Astrocyte (in vitro differentiated cells and primary cell): ENCODE data around the gene PHF13. TPM values are rescaled to one million over a fixed set of nuclear protein-coding genes. Genes with fewer than 3 reads are reported as not detected.

Source experiments
- DNase-seq: peaks from one replicate; pipeline ENCODE4 v3.0.0-alpha.2; 2010; ENCODE audit warnings: low read depth
- FAIRE-seq: peaks from 2 replicates; lab custom pipeline; 2011; peaks lifted over from hg19 to GRCh38; lab: Jason Lieb, UNC
- H2AFZ ChIP-seq: 2 replicates; pipeline ENCODE4 v1.6.0; 2012; ENCODE audit warnings: low read depth, low read length, inconsistent platforms
- H3K27ac ChIP-seq: 2 replicates; pipeline ENCODE4 v1.5.1; 2011; ENCODE audit warnings: low read depth, low read length, inconsistent platforms
- H3K27me3 ChIP-seq: 2 replicates; pipeline ENCODE4 v1.6.0; 2011; ENCODE audit warnings: low read length, inconsistent platforms; ENCODE audit not compliant: insufficient read depth
- H3K36me3 ChIP-seq: 2 replicates; pipeline ENCODE4 v1.5.1; 2011; ENCODE audit warnings: low read length, inconsistent platforms; ENCODE audit not compliant: insufficient read depth
- H3K4me1 ChIP-seq: 2 replicates; pipeline ENCODE4 v1.5.1; 2011; ENCODE audit warnings: low read length, inconsistent platforms; ENCODE audit not compliant: insufficient read depth
- H3K4me2 ChIP-seq: 2 replicates; pipeline ENCODE4 v1.6.0; 2012; ENCODE audit warnings: low read length, inconsistent platforms
- H3K4me3 ChIP-seq: 2 replicates; pipeline ENCODE4 v1.5.1; 2011; ENCODE audit warnings: low read depth, mild to moderate bottlenecking, low read length, inconsistent platforms; ENCODE audit not compliant: insufficient read depth
- H3K79me2 ChIP-seq: 2 replicates; pipeline ENCODE4 v1.6.0; 2012; ENCODE audit warnings: mild to moderate bottlenecking, low read length, inconsistent platforms; ENCODE audit not compliant: insufficient read depth
- H3K9ac ChIP-seq: 2 replicates; pipeline ENCODE4 v1.6.0; 2012; ENCODE audit warnings: mild to moderate bottlenecking, low read length, inconsistent platforms
- H3K9me3 ChIP-seq: 2 replicates; pipeline ENCODE4 v1.5.1; 2012; ENCODE audit warnings: low read depth, mild to moderate bottlenecking, low read length, inconsistent platforms; ENCODE audit not compliant: insufficient read depth
- H4K20me1 ChIP-seq: 2 replicates; pipeline ENCODE4 v1.6.0; 2012; ENCODE audit warnings: low read length, inconsistent platforms; ENCODE audit not compliant: insufficient read depth
- H3K27ac Mint-ChIP-seq: one replicate; pipeline ENCODE4 v1.8.0; 2021; ENCODE audit warnings: mild to moderate bottlenecking, mixed read lengths; ENCODE audit not compliant: unreplicated experiment
- H3K27me3 Mint-ChIP-seq: one replicate; pipeline ENCODE4 v1.8.0; 2021; ENCODE audit warnings: low read depth, mixed read lengths; ENCODE audit not compliant: unreplicated experiment
- H3K36me3 Mint-ChIP-seq: one replicate; pipeline ENCODE4 v1.8.0; 2021; ENCODE audit warnings: low read depth, mixed read lengths; ENCODE audit not compliant: unreplicated experiment
- H3K4me1 Mint-ChIP-seq: one replicate; pipeline ENCODE4 v1.8.0; 2021; ENCODE audit warnings: low read depth, mixed read lengths; ENCODE audit not compliant: unreplicated experiment
- H3K4me3 Mint-ChIP-seq: one replicate; pipeline ENCODE4 v1.8.0; 2021; ENCODE audit warnings: mild to moderate bottlenecking, moderate library complexity, mixed read lengths; ENCODE audit not compliant: unreplicated experiment
- H3K9me3 Mint-ChIP-seq: one replicate; pipeline ENCODE4 v1.8.0; 2021; ENCODE audit warnings: mild to moderate bottlenecking, mixed read lengths; ENCODE audit not compliant: unreplicated experiment
- EZH2 ChIP-seq: IDR thresholded peaks from 2 replicates; pipeline ENCODE4 v1.6.1; 2012; ENCODE audit warnings: mild to moderate bottlenecking, low read length, inconsistent platforms; ENCODE audit not compliant: insufficient read depth
- total RNA-seq: library from RNA; stranded (reverse); gene quantifications from 2 replicates; pipeline ENCODE4 v1.2.1, GENCODE V29; 2021
- TF ChIP-seq, protein P1 (sequence below): IDR thresholded peaks from 2 replicates; pipeline ENCODE4 v1.5.1; 2011; ENCODE audit warnings: low read depth, mild to moderate bottlenecking, inconsistent platforms, low read length, moderate library complexity; ENCODE audit not compliant: insufficient read depth

Gene PHF13
- total RNA-seq, 1 donor from 2014 or later = 23.7 TPM

DNA sequence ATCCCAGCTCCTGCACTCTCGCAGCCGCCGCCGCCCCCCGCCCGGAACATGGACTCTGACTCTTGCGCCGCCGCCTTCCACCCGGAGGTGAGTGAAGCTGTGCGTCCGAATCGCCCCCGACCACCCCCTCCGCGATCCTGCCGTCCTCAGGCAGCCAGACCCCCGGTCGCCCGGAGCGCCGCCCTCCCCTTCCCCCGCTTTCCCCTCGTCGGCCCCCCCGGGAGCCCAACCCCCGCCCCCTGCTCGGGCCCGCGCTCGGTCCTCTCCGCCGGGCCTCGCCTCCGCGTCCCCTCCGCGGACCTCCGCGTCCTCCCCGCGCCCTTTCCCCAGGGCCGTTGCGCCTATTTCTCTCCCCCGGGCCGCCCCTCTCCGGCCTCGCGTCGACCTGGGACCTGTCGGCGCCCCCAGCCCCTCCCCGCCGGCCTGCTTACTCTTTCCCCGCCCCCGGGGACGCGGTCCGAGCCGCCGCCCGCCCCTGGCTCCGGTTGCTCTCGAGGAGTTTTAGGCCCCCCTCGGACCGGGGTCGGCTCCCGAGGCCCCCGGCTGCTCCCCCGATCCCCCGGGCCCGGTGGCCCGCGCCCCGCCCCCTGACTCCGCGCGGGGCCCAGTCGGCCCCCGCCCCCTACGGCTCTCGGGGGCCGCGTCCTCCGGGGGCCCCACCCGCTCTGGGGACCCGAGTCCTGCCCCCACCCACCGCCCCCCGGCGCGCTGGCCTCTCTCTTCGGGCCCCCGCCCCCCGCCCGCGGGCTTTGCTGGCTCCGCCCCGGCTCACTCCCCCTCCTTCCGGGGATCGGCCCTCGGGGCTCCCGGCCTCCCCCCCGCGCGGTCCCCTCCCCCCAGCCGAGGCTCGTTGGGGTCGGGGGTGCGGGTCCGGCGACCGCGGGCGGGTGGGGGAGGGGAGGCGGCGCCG, 743 bp downstream of the PHF13 start:
- DNase-seq (no peak), FAIRE-seq (no peak)
- Mint-ChIP-seq H3K27ac (no peak overlapping the region), H3K4me3 (peak overlapping the region; percentile 82), H3K4me1 (peaks cover 9% of the 10 kb centered on the region), H3K9me3 (no peaks in the 10 kb centered on the region), H3K36me3 (peaks cover 7% of the 10 kb centered on the region), H3K27me3 (no peaks in the 10 kb centered on the region)
- no peaks in the 10 kb centered on the region for H3K9me3 ChIP-seq
- peaks cover 39% of the 10 kb centered on the region for H4K20me1 ChIP-seq
- H3K4me3 ChIP-seq = peak overlapping the region; percentile 70
- no peaks in the 10 kb centered on the region for H3K27me3 ChIP-seq
- H3K36me3 ChIP-seq = peaks cover 3% of the 10 kb centered on the region
- H2AFZ ChIP-seq = no peak overlapping the region
- H3K79me2 ChIP-seq = peaks cover 58% of the 10 kb centered on the region
- H3K4me2 ChIP-seq = peak overlapping the region; percentile 81
- H3K27ac ChIP-seq = peak overlapping the region; percentile 58
- no peak for TF ChIP-seq EZH2
- TF ChIP-seq, protein P1, sequence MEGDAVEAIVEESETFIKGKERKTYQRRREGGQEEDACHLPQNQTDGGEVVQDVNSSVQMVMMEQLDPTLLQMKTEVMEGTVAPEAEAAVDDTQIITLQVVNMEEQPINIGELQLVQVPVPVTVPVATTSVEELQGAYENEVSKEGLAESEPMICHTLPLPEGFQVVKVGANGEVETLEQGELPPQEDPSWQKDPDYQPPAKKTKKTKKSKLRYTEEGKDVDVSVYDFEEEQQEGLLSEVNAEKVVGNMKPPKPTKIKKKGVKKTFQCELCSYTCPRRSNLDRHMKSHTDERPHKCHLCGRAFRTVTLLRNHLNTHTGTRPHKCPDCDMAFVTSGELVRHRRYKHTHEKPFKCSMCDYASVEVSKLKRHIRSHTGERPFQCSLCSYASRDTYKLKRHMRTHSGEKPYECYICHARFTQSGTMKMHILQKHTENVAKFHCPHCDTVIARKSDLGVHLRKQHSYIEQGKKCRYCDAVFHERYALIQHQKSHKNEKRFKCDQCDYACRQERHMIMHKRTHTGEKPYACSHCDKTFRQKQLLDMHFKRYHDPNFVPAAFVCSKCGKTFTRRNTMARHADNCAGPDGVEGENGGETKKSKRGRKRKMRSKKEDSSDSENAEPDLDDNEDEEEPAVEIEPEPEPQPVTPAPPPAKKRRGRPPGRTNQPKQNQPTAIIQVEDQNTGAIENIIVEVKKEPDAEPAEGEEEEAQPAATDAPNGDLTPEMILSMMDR = no peak
- peak overlapping the region; percentile 81 for H3K9ac ChIP-seq
- H3K4me1 ChIP-seq = peaks cover 5% of the 10 kb centered on the region

DNA sequence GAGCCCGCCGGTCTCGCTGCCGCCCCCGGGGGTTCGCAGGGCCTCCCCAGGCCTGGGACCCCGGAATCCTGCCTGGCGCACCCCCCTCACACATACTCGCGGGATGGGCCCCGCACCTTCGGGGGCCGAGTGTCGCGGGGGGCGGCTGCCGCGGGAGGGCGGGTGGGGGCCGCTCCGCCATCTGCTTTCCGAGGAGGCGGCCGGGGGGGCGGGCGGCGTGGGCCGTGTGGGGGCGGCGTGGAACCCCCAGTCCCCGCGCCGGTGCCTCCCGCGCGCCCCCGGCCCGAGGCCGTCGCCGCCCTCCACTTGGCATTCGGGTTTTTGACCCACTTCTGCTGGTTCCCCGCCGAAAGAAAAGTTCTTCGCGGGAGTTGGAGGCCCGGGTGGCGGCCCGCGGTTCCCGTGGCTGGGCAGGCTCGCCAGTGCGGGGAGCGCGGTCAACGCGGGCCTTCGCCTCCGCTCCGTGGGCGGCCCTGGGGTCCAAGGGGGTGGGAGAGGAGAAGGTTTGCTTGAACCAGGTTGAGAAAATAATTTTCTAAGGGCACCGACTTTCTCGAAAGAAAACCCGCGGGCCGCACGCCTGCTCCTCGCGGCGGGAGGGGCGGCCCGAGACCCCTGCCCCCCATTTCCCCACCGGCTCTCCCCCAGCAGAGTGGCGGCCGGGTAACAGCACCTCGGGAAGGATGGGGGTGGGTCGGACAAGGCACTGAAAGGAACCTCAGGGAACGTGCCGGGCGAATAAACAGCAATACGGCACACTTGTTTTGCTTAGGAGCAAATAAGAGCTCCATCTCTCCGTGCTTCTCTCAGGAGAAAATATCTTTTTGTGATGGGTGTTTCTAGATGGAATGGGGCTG, 1.6 kb downstream of the PHF13 start:
- Histone ChIP-seq H3K27ac (no peak overlapping the region), H3K4me1 (peaks cover 5% of the 10 kb centered on the region), H4K20me1 (peaks cover 47% of the 10 kb centered on the region), H3K4me2 (peak overlapping the region; percentile 84), H3K36me3 (peaks cover 6% of the 10 kb centered on the region), H3K79me2 (peaks cover 67% of the 10 kb centered on the region), H3K4me3 (peak overlapping the region; percentile 46), H2AFZ (no peak overlapping the region), H3K9me3 (no peaks in the 10 kb centered on the region), H3K9ac (peak overlapping the region; percentile 81), H3K27me3 (no peaks in the 10 kb centered on the region)
- Mint-ChIP-seq H3K4me3 (peak overlapping the region; percentile 87), H3K4me1 (peaks cover 9% of the 10 kb centered on the region), H3K27me3 (no peaks in the 10 kb centered on the region), H3K27ac (peak overlapping the region; percentile 66), H3K36me3 (peaks cover 7% of the 10 kb centered on the region), H3K9me3 (no peaks in the 10 kb centered on the region)
- TF ChIP-seq, protein P1 = no peak
- DNase-seq (no peak), FAIRE-seq (no peak)
